ENCODE measurements around the gene SLC12A9. TPM values are rescaled to one million over a fixed set of nuclear protein-coding genes. Genes with fewer than 3 reads are reported as not detected.

SLC12A9 gene
- total and polyA plus RNA-seq, 2 donors (not counting 1 experiment from before 2014, with no cell fraction given), result 80.0 to 80.1 TPM

GRCh38 chr7:100887516-100888290 is 35.2 kb downstream of the SLC12A9 start:
- Histone ChIP-seq H3K4me3 (ENCODE audit: control extremely low read depth in 1 of 5, extremely low read depth in 1 of 5, insufficient read depth in 1 of 5, low read depth in 2 of 5, low read length in 4 of 5) (peak overlapping the region in 4 of 5 experiments; percentile 1 to 52 (median 26)), H3K9me3 (ENCODE audit: control extremely low read depth in 1 of 3, control insufficient read depth in 2 of 3, insufficient read depth in 1 of 3, low read length in 2 of 3) (peaks cover 0 to 16% (median 0%) of the 10 kb centered on the region in 3 donors), H4K20me1 (ENCODE audit: control insufficient read depth, insufficient read depth, low read length, poor library complexity, severe bottlenecking) (peaks cover 30% of the 10 kb centered on the region), H3K27ac (ENCODE audit: low read length in 2 of 2) (peak overlapping the region; percentile 74 to 76), H3K79me2 (ENCODE audit: control insufficient read depth, insufficient read depth, low read length) (peaks cover 20% of the 10 kb centered on the region), H2AFZ (ENCODE audit: insufficient read depth, low read depth, low read length, poor library complexity, severe bottlenecking) (no peak overlapping the region), H3K9ac (ENCODE audit: low read length) (peak overlapping the region; percentile 24), H3K36me3 (replicated peaks in 1 of 2; ENCODE audit: control extremely low read depth in 1 of 2, control insufficient read depth in 1 of 2, extremely low read depth in 1 of 2, insufficient read depth in 2 of 2, low read length in 1 of 2) (peaks cover 0 to 53% of the 10 kb centered on the region in 2 experiments), H3K27me3 (replicated peaks in 1 of 4; ENCODE audit: control extremely low read depth in 1 of 4, control insufficient read depth in 3 of 4, insufficient read depth in 4 of 4, low read length in 3 of 4) (peaks cover 0 to 23% (median 6%) of the 10 kb centered on the region in 4 experiments), H3K4me2 (replicated peaks; ENCODE audit: low read depth, low read length, poor library complexity, severe bottlenecking) (peak overlapping the region; percentile 99), H3K4me1 (ENCODE audit: control insufficient read depth in 2 of 2, insufficient read depth in 2 of 2, low read length in 2 of 2) (peaks cover 38 to 48% of the 10 kb centered on the region in 2 donors)
- Mint-ChIP-seq H3K27ac (peak overlapping the region; percentile 92), H3K4me1 (peaks cover 55% of the 10 kb centered on the region), H3K9me3 (ENCODE audit: insufficient read depth) (no peaks in the 10 kb centered on the region), H3K4me3 (peak overlapping the region; percentile 87), H3K27me3 (peaks cover 16% of the 10 kb centered on the region)
- WGBS (ENCODE audit: insufficient coverage), result 11% methylated on average over 9 of the region's 21 CpGs
- ChIA-PET POLR2A (interaction anchor here (0.6 to 5.6 kb wide), 3 partner anchors 12 to 361 kb away, joined by 5 to 84 read pairs (median 9); partner anchors contain the start of gene SRRT), CTCF (interaction anchor here (1.2 to 3.8 kb wide), 5 partner anchors 12 to 256 kb away, joined by 3 to 17 read pairs (median 5); partner anchors contain the start of genes POP7, SLC12A9 and SRRT)
- intact Hi-C loops (cut with micrococcal nuclease), result loop anchor here (1.0 to 2.0 kb wide), 3 partner anchors 12 to 357 kb away; partner anchors contain the start of genes FIS1, SLC12A9 and SRRT
- peak; percentile 65 for ATAC-seq (ENCODE audit: low read depth)
- DNase-seq, result peak; percentile 91
- no peak for TF ChIP-seq EZH2 (IDR thresholded peaks at IDR 0.05; ENCODE audit: borderline replicate concordance, insufficient read depth, low read depth, low read length, poor library complexity, severe bottlenecking)
- TF ChIP-seq CTCF (IDR thresholded peaks at IDR 0.05), result no peak

Data from B cell (primary cell).